ENCODE results near the gene CMSS1.

CMSS1 gene

DNA sequence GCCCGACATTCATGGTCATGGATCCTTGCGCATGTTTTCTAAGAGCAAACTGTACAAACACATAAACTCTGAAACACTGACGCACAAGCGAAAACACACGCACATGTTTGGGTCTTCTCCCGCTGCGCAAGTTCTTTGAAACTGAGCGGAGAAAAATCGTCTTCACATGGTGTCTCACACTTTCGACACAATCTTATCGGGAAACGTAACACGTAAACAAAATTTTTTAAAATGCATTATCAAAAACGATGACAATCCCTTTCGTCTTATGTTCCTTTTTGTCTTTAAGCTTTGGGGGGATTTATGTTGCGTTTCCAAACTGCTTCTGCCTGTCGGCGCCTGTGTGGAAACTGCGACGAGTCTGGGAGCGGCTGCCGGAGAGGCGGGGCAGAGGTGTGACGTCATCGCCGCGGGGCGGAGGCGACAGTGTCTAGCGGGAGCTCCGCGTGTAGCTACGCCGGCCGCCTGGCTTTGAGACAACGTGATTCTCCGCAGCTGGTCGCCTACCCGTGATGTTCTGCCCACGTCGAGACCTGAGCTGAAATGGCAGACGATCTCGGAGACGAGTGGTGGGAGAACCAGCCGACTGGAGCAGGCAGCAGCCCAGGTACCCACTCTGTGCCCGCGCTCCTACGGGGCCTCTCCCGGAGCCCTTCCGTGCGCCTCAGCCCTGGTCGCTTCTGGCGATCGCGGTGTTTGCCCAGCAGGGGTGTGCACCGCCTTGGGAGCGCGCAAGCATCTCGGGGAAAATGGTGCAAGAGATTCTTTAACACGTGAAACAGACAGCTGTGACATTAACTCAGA, at the start of gene CMSS1:
Gene CMSS1 (plus strand): TSS at position 426 of the 804 bp plus-strand sequence.
- DNase-seq (ENCODE audit: low read depth in 2 of 3, low spot score in 2 of 3), result peak; percentile 82 to 97 (median 95)

- DNase-seq (ENCODE audit: low read depth in 2 of 3, low spot score in 2 of 3), result no peak
Observed at GRCh38 chr3:99768126-99768525, 49.5 kb upstream of the CMSS1 start.

DNA sequence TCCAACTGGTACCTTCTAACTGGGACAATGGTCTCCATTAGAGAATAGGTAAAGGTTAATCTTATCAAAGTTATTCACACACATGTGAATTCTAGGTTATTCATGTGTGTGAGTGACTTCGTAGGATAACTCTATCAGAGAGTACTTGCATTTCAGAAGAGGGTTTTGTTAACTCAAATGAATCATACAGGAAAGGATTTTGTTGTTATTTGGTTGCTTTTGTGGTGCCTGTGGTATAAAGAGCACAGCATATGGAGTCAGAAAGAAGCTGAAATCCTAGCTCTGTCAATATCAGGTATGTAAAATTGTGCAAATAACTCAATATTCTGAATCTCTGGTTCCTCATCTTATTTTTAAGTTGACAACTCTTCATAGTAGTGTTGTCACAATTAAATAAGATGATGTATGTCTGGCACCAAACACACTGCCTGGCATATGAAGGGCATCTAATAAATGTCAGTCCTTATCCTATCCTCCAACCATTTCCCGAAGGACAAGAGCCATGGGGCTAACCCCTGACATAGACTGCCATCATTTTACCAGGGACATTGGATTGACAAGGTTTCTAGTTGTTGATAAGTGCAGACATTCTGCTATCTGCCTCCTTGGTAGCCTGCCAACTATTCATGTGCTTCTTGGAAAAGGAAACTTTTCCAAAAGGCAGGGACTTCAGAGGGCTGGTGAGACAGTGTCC, 48.7 kb upstream of the CMSS1 start:
- no peak for DNase-seq (ENCODE audit: low read depth in 2 of 3, low spot score in 2 of 3)

GRCh38 chr3:99772171-99772570, 45.5 kb upstream of the CMSS1 start:
- no peak for DNase-seq (ENCODE audit: low read depth in 2 of 3, low spot score in 2 of 3)

- DNase-seq (ENCODE audit: low read depth in 2 of 3, low spot score in 2 of 3), result no peak
Observed at GRCh38 chr3:99772671-99773070, 45.0 kb upstream of the CMSS1 start.

DNA sequence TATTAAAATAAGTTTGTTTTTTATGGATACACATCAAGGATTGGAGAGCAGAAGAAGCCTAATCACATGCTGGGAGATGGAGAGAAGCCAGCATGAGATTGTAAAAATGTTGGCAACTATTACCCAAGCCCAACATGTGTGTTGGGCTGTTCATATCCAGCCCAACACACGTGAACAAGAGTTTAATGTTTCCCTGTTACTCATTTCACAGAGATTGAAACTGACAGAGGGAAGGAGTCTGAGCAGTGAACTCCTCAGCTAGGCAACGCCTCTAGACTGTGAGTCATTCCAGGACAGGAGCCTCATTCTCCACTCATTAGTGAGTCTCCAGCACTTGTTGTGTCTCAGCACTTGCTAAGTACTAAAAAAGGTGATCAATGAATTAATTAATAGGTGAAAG, 43.2 kb upstream of the CMSS1 start:
- DNase-seq (ENCODE audit: low read depth in 2 of 3, low spot score in 2 of 3), result no peak

DNA sequence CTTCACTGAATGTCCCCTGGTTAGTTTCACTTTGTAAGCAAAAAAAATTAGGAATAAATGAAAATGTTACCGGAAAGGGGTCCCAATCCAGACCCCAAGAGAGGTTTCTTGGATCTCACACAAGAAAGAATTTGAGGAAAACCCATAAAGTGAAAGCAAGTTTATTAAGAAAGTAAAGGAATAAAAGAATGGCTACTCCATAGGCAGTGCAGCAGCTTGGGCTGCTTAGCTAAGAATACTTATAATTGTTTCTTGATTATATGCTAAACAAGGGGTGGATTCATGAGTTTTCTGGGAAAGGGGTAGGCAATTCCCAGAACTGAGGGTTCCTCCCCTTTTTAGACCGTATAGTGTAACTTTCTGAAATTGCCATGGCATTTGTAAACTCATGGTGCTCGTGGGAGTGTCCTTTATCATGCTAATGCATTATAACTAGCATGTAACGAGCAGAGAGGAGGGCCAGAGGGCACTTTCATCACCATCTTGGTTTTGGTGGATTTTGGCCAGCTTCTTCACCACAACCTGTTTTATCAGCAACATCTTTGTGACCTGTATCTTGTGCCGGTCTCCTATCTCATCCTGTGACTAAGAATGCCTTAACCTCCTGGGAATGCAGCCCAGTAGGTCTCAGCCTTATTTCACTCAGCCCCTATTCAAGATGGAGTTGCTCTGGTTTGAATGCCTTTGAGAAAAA, 41.0 kb upstream of the CMSS1 start:
- DNase-seq (ENCODE audit: low read depth in 2 of 3, low spot score in 2 of 3), result no peak

DNA sequence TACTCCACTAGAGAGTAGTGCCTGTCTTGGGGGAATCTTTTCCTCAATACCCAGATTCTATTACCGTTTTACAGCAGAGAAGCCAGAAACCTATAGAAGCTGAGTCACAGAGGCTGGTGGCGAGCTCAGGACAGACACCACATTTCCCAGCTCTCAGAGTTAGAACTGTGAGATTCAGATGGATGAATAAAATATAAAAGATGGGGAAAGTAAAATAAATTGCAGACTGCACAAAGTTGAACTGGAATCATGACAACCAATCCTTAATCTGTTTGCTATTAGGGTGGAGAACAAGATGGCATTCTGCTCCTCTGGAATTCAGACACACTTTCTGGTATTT, 40.5 kb upstream of the CMSS1 start:
- no peak for DNase-seq (ENCODE audit: low read depth in 2 of 3, low spot score in 2 of 3)

- DNase-seq (ENCODE audit: low read depth in 2 of 3, low spot score in 2 of 3), result no peak
Observed at GRCh38 chr3:99777708-99778107, 40.0 kb upstream of the CMSS1 start.

GRCh38 chr3:99780749-99781148, 36.9 kb upstream of the CMSS1 start:
- no peak for DNase-seq (ENCODE audit: low read depth in 2 of 3, low spot score in 2 of 3)

DNA sequence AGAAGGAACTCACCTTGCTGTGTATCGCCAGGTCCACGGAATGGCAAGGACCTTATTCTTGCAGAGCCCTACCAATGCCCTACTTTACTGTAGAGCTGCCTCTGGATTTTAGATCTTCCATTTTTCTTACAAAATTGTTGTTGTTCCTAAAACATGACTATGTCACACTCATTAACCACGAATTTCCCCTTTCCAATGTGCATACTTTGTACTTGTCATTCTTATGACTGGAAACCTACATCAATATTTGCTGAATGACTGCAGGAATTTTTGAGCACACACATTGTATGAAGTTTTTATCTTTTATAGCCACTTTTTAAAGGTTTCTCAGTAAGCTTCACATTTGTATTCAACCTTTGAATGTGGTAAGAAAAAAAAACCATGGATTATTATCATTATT, 35.9 kb upstream of the CMSS1 start:
- no peak for DNase-seq (ENCODE audit: low read depth in 2 of 3, low spot score in 2 of 3)

DNA sequence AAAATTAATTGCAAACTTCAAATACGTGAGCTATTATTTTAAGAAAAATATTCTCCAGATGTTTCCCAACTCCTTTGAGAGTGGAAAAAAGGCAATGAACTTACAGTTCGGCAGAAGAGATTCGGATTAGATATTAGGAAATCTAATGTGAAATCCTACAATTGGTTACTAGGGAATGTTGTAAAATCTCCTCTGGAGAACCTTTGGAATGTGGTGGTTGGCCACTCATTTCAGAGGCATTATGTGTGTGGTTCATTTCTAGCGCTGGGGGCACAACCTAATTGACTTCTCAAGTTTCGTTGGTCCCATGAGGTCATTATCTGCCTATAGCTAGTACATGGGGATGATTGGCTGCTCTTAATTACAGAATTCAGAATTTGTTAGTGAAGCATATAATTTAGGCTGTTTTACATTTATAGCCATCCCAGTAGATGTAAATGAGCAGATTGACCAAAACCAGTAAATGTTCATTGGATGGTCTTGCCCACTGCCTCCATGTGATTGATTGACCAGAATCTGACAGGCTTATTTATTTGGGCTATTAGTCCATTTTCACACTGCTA, 34.6 kb upstream of the CMSS1 start:
- no peak for DNase-seq (ENCODE audit: low read depth in 2 of 3, low spot score in 2 of 3)

DNA sequence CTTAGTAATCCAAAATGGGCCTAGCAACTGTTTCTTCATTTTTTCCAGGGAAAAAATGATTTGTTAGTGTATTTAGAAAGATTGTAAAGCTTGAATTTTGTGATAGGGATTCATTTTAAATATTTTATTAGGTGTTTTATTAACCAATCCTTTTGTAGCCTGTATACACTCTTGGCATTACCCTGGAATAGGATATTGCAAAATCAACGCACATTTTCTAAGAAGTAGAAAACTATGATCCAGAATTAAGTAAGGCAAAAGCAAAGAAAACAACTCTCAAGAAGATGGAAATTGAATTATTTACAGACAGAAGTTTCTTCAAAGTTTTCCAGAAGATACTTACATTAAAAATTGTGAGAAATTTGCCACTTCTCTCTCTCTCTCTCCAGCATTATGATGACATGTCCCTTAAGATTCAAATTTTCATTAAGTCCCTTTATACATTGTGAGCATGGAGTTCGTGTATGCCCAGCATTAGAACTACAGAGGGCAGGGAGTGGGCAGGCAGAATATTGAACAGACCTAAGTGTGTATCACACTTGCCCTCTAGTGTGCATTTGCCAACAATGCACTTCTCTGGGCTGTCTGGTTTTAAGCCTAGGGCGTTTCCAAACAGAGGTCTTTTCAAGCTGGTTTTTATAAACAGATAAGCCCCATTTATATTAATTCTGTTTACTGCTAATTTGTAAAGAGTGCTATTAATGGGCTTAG, 28.5 kb upstream of the CMSS1 start:
- DNase-seq (ENCODE audit: low read depth in 2 of 3, low spot score in 2 of 3), result no peak

DNA sequence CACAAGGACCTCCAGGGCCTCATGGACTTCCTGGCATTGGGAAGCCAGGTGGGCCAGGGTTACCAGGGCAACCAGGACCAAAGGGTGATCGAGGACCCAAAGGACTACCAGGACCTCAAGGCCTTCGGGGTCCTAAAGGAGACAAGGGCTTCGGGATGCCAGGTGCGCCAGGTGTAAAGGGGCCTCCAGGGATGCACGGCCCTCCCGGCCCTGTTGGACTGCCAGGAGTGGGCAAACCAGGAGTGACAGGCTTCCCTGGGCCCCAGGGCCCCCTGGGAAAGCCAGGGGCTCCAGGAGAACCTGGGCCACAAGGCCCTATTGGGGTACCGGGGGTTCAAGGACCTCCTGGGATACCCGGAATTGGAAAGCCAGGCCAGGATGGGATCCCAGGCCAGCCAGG, 23.2 kb upstream of the CMSS1 start:
- DNase-seq (ENCODE audit: low read depth in 2 of 3, low spot score in 2 of 3), result no peak

DNA sequence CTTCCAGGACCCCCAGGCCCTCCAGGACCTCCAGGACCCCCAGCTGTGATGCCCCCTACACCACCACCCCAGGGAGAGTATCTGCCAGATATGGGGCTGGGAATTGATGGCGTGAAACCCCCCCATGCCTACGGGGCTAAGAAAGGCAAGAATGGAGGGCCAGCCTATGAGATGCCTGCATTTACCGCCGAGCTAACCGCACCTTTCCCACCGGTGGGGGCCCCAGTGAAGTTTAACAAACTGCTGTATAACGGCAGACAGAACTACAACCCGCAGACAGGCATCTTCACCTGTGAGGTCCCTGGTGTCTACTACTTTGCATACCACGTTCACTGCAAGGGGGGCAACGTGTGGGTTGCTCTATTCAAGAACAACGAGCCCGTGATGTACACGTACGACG, 22.1 kb upstream of the CMSS1 start:
- DNase-seq (ENCODE audit: low read depth in 2 of 3, low spot score in 2 of 3), result no peak

- DNase-seq (ENCODE audit: low read depth in 2 of 3, low spot score in 2 of 3), result no peak
Observed at GRCh38 chr3:99799422-99799821, 18.2 kb upstream of the CMSS1 start.

GRCh38 chr3:99803297-99803696, 14.4 kb upstream of the CMSS1 start:
- DNase-seq (ENCODE audit: low read depth in 2 of 3, low spot score in 2 of 3), result no peak

GRCh38 chr3:99805160-99805559, 12.5 kb upstream of the CMSS1 start:
- DNase-seq (ENCODE audit: low read depth in 2 of 3, low spot score in 2 of 3), result no peak

- no peak for DNase-seq (ENCODE audit: low read depth in 2 of 3, low spot score in 2 of 3)
Observed at GRCh38 chr3:99808163-99808794, 9.4 kb upstream of the CMSS1 start.

- no peak for DNase-seq (ENCODE audit: low read depth in 2 of 3, low spot score in 2 of 3)
Observed at GRCh38 chr3:99809565-99809964, 8.1 kb upstream of the CMSS1 start.

GRCh38 chr3:99810403-99810802, 7.3 kb upstream of the CMSS1 start:
- DNase-seq (ENCODE audit: low read depth in 2 of 3, low spot score in 2 of 3), result no peak

Measured in activated CD8-positive, alpha-beta memory T cell treated with anti-CD3 and anti-CD28 coated beads for 48 hours (primary cell).